Stomach (tissue), 9 donors: Measurements from ENCODE around the gene PRDM2. TPM values are rescaled to one million over a fixed set of nuclear protein-coding genes. Genes with fewer than 3 reads are reported as not detected.
A peak's percentile ranks its signal among the peaks of the same experiment; 100 is the strongest.

Source experiments
- DNase-seq, 2 donors: peaks; one replicate each; pipeline versions ENCODE4 v3.0.0 to v3.0.0-alpha.2; 2013 to 2019
- H3K27ac ChIP-seq, 5 donors: fragments of 200-600 bp in 4 of 5; sonication (generic) in 4 of 5; one replicate each; pipeline ENCODE4 v1.5.1; 2013 to 2019; ENCODE audit warnings: mild to moderate bottlenecking in 1 of 5, moderate library complexity in 1 of 5
- H3K27me3 ChIP-seq, 3 donors: fragments of 200-600 bp; sonication (generic); one replicate each; pipeline ENCODE4 v1.5.1; 2017 to 2019; ENCODE audit warnings: mixed run types in 1 of 3
- H3K36me3 ChIP-seq, 4 donors: fragments of 200-600 bp; sonication (generic); 1 replicate in 3 of 4; 2 replicates in 1 of 4; pipeline ENCODE4 v1.5.1; 2016 to 2019
- H3K4me1 ChIP-seq, 4 donors: fragments of 200-600 bp; sonication (generic); one replicate each; pipeline ENCODE4 v1.5.1; 2016 to 2019
- H3K4me3 ChIP-seq, 4 donors: fragments of 200-600 bp; sonication (generic) in 3 of 4; one replicate each; pipeline ENCODE4 v1.5.1; 2016 to 2019; ENCODE audit warnings: mild to moderate bottlenecking in 1 of 4
- H3K9me3 ChIP-seq, 4 donors: fragments of 200-600 bp; sonication (generic); one replicate each; pipeline ENCODE4 v1.5.1; 2016 to 2019
- EP300 ChIP-seq: sonication (generic); formaldehyde crosslinking; IDR thresholded peaks from one replicate; pipeline ENCODE4 v1.6.1; 2017; ENCODE audit warnings: antibody characterized with exemption
- POLR2A ChIP-seq, 4 donors: fragments of 450-650 bp; IDR thresholded peaks; one replicate each; pipeline ENCODE4 v1.6.1; 2016; ENCODE audit warnings: antibody characterized with exemption in 4 of 4, control low read depth in 2 of 4, mild to moderate bottlenecking in 1 of 4, moderate library complexity in 1 of 4
- POLR2AphosphoS5 ChIP-seq, 3 donors: sonication (generic); formaldehyde crosslinking; IDR thresholded peaks; one replicate each; pipeline ENCODE4 v1.6.1; 2016; ENCODE audit warnings: antibody characterized with exemption in 3 of 3
- WGBS, 5 donors: extraction: QIAGEN DNeasy Blood & Tissue Kit in 3 of 5; methylation state at CpG; one replicate each; pipeline versions ENCODE4 v1.1.5 to v1.1.7; 2013 to 2018; 5-methylcytosine and 5-hydroxymethylcytosine counted together
- intact Hi-C: fragments of 100-400 bp; cut with DNase I; formaldehyde crosslinking; loops from one replicate; pipeline ENCODE4 v1.15.1; 2023; ENCODE audit warnings: low total_unique reads
- polyA plus RNA-seq, 3 donors: library from polyadenylated mRNA; stranded (reverse); fragments of 200-250 nt; gene quantifications; one replicate each; pipeline ENCODE4 v1.2.3, GENCODE V29; 2013
- total RNA-seq, 5 donors: library from RNA; depleted of rRNA; stranded (reverse); fragments of >200 nt; gene quantifications; one replicate each; pipeline versions ENCODE4 v1.1.0 to v1.2.3, GENCODE V29; 2014 to 2016
- TF ChIP-seq, protein P1 (sequence below), 7 experiments: fragments of 450-650 bp in 4 of 7; fragments of 200-600 bp in 3 of 7; sonication (generic) in 3 of 7; IDR thresholded peaks; one replicate each; pipeline ENCODE4 v1.5.1; 2016 to 2019; ENCODE audit warnings: antibody characterized with exemption in 7 of 7, control low read depth in 2 of 7, mild to moderate bottlenecking in 1 of 7
- donor health status: healthy with polysubstance abuse.
- donor health status: Bipolar disorder and iron deficiency.
- donor health status: healthy.

PRDM2 gene
- total and polyA plus RNA-seq, 8 donors = 10.1 to 77.7 (median 24.8) TPM

DNA sequence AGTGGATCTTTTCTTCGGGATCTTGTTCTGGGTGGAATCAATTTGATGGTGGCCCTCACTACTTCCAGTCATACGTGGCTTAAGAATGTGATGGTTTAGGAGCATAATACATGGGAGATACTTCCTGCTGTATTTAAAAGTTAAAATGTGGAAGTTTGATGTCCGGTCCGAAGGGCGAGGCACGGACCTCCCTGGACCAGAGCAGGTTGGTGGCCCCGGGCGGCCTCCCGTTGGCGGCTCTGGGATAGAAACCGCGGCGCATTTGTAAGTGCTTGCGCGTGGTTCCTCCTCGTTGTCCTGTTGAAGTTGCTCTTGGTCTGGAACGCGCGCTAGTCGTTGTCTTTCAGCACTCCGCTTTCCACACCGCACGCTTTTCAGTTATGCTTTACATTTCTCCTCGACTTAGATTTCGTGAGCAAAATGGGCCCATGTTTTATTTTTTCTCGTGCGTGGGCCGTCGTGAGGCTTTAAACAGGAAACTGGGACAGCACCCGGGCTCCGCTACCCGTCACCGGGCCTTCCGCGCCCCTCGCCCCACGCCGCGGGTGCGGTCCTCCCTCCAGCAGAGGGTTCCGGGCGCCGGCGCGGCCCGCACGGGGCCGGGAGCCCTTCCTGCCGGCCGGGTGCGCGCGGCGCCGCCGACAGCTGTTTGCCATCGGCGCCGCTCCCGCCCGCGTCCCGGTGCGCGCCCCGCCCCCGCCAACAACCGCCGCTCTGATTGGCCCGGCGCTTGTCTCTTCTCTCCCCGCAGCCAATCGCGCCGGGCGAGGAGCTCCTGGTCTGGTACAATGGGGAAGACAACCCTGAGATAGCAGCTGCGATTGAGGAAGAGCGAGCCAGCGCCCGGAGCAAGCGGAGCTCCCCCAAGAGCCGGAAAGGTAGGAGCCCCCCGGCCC, 48.9 kb downstream of the PRDM2 start:
- peaks cover 18 to 48% (median 41%) of the 10 kb centered on the region in 4 donors for H3K4me1 ChIP-seq
- TF ChIP-seq POLR2A (IDR thresholded peaks at IDR 0.05) (no peak), POLR2AphosphoS5 (IDR thresholded peaks at IDR 0.05) (peak; percentile 67 to 94 (median 90)), EP300 (no peak)
- TF ChIP-seq, protein P1, sequence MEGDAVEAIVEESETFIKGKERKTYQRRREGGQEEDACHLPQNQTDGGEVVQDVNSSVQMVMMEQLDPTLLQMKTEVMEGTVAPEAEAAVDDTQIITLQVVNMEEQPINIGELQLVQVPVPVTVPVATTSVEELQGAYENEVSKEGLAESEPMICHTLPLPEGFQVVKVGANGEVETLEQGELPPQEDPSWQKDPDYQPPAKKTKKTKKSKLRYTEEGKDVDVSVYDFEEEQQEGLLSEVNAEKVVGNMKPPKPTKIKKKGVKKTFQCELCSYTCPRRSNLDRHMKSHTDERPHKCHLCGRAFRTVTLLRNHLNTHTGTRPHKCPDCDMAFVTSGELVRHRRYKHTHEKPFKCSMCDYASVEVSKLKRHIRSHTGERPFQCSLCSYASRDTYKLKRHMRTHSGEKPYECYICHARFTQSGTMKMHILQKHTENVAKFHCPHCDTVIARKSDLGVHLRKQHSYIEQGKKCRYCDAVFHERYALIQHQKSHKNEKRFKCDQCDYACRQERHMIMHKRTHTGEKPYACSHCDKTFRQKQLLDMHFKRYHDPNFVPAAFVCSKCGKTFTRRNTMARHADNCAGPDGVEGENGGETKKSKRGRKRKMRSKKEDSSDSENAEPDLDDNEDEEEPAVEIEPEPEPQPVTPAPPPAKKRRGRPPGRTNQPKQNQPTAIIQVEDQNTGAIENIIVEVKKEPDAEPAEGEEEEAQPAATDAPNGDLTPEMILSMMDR (IDR thresholded peaks at IDR 0.05) = peak in 1 of 7 experiments; percentile 11
- H3K27me3 ChIP-seq = no peaks in the 10 kb centered on the region
- peak overlapping the region; percentile 62 to 93 (median 89) for H3K4me3 ChIP-seq
- H3K27ac ChIP-seq = peak overlapping the region; percentile 90 to 98 (median 96)
- no peaks in the 10 kb centered on the region for H3K9me3 ChIP-seq
- peak; percentile 98 to 99 for DNase-seq
- peaks cover 0 to 5% (median 0%) of the 10 kb centered on the region in 4 donors for H3K36me3 ChIP-seq
- WGBS, 5 donors = 1 to 2% (median 1%) methylated on average over 60 to 83 of the region's 83 CpGs
- intact Hi-C loops = no loop called here

- H3K27ac ChIP-seq = peak overlapping the region; percentile 90 to 98 (median 96)
- peaks cover 18 to 56% (median 50%) of the 10 kb centered on the region in 4 donors for H3K4me1 ChIP-seq
- intact Hi-C loops = no loop called here
- H3K9me3 ChIP-seq = no peaks in the 10 kb centered on the region
- TF ChIP-seq EP300 (no peak), POLR2A (IDR thresholded peaks at IDR 0.05) (no peak), POLR2AphosphoS5 (IDR thresholded peaks at IDR 0.05) (no peak)
- TF ChIP-seq, protein P1 (IDR thresholded peaks at IDR 0.05) = no peak
- H3K36me3 ChIP-seq = peaks cover 0 to 6% (median 0%) of the 10 kb centered on the region in 4 donors
- H3K27me3 ChIP-seq = no peaks in the 10 kb centered on the region
- H3K4me3 ChIP-seq = peak overlapping the region; percentile 62 to 93 (median 89)
- peak; percentile 67 to 83 for DNase-seq
- WGBS, 5 donors = 0% methylated on average over 10 to 81 of the region's 81 CpGs
Measured at GRCh38 chr1:13749543-13750341, 49.8 kb downstream of the PRDM2 start.

DNA sequence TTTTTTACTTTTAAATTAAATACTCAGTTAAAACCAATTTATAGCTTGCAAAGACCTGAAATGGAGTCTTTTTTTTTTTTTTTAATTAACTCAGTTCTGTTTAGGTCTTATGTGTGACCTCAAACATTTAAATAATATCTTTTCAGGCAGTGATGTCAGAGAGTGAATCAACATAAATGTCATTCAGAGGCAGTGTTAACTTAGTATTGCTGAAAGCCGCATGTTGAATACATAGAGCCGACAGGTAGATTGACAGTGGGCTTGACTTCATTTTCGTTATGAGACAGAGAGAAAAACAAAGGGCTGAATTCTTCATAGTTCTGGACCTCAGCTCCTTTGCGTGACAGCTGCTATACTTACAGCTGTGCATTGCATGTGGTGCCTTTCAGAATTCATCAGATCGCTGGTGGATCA, 51.5 kb downstream of the PRDM2 start:
- H3K27ac ChIP-seq = no peak overlapping the region
- DNase-seq = no peak
- WGBS, 5 donors = 42 to 52% (median 49%) methylated on average over 5 of the region's 5 CpGs
- peaks cover 20 to 73% (median 57%) of the 10 kb centered on the region in 4 donors for H3K4me1 ChIP-seq
- no peak for TF ChIP-seq POLR2A (IDR thresholded peaks at IDR 0.05)
- TF ChIP-seq, protein P1 (IDR thresholded peaks at IDR 0.05) = no peak
- TF ChIP-seq POLR2AphosphoS5 (IDR thresholded peaks at IDR 0.05) = no peak
- TF ChIP-seq EP300 = no peak
- H3K36me3 ChIP-seq = peaks cover 0 to 6% (median 0%) of the 10 kb centered on the region in 4 donors
- no peaks in the 10 kb centered on the region for H3K27me3 ChIP-seq
- intact Hi-C loops = no loop called here
- no peaks in the 10 kb centered on the region for H3K9me3 ChIP-seq
- peak overlapping the region in 1 of 4 donors; percentile 62 for H3K4me3 ChIP-seq

DNA sequence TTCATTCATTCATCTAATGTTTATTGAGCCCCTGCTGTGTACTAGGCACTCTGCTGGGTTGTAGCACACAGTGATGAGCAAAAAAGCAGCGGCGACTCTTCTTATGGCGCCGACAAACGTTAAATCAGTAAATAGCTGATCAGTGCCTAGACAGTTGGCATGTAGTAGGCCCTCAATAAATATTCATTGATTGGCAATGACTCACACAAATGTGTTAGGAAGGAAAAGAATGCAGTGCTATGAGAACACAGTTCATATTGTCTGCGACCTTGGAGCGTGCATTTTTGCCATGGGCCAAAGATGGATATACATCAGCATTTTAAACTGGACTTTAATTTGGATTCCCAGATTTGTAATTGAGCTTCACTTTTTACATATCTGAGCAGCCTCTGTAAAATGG, 52.0 kb downstream of the PRDM2 start:
- H3K27ac ChIP-seq = no peak overlapping the region
- H3K9me3 ChIP-seq = no peaks in the 10 kb centered on the region
- intact Hi-C loops = no loop called here
- WGBS, 5 donors = 89 to 94% (median 90%) methylated on average over 7 of the region's 7 CpGs
- no peak overlapping the region for H3K4me3 ChIP-seq
- peaks cover 26 to 79% (median 62%) of the 10 kb centered on the region in 4 donors for H3K4me1 ChIP-seq
- DNase-seq = no peak
- H3K36me3 ChIP-seq = peaks cover 0 to 6% (median 0%) of the 10 kb centered on the region in 4 donors
- no peak for TF ChIP-seq POLR2AphosphoS5 (IDR thresholded peaks at IDR 0.05)
- TF ChIP-seq EP300 = no peak
- TF ChIP-seq, protein P1 (IDR thresholded peaks at IDR 0.05) = no peak
- TF ChIP-seq POLR2A (IDR thresholded peaks at IDR 0.05) = no peak
- H3K27me3 ChIP-seq = no peaks in the 10 kb centered on the region
